ENCODE measurements around the gene GMDS.

- TF ChIP-seq CTCF (conservative IDR thresholded peaks at IDR 0.05 in 1 of 2, IDR thresholded peaks at IDR 0.05 in 1 of 2; ENCODE audit: low read depth in 1 of 2, low read length in 2 of 2) (no peak), EZH2 (IDR thresholded peaks at IDR 0.05; ENCODE audit: low read length, missing control alignments) (no peak)
Measured at GRCh38 chr6:1667012-1667804, 578.2 kb downstream of the GMDS start.

Measured in fibroblast of lung (primary cell).